Upper lobe of left lung (tissue), 6 donors: ENCODE data around the gene GET4. TPM values are rescaled to one million over a fixed set of nuclear protein-coding genes. Genes with fewer than 3 reads are reported as not detected.

Experiments used
- ATAC-seq, 2 donors: fragments of 200-7000 bp; cut with Tn5 transposase; one replicate each; pipeline ENCODE4 v1.9.1; 2022; ENCODE audit warnings: mild to moderate bottlenecking in 2 of 2, moderate library complexity in 2 of 2; ENCODE audit not compliant: low FRiP score in 2 of 2
- DNase-seq, 2 donors: peaks; one replicate each; pipeline ENCODE4 v3.0.0-alpha.2; 2019 to 2020
- H3K27ac ChIP-seq, 4 donors: fragments of 200-600 bp; sonication (generic); one replicate each; pipeline ENCODE4 v1.5.1; 2016 to 2019
- H3K27me3 ChIP-seq, 4 donors: fragments of 200-600 bp; sonication (generic); one replicate each; pipeline ENCODE4 v1.5.1; 2017 to 2019
- H3K36me3 ChIP-seq, 4 donors: fragments of 200-600 bp; sonication (generic); one replicate each; pipeline ENCODE4 v1.5.1; 2016 to 2019
- H3K4me1 ChIP-seq, 4 donors: fragments of 200-600 bp; sonication (generic); one replicate each; pipeline ENCODE4 v1.5.1; 2018 to 2019
- H3K4me3 ChIP-seq, 4 donors: fragments of 200-600 bp; sonication (generic); one replicate each; pipeline ENCODE4 v1.5.1; 2017 to 2019; ENCODE audit warnings: mild to moderate bottlenecking in 2 of 4, moderate library complexity in 1 of 4
- H3K9me3 ChIP-seq, 4 donors: fragments of 200-600 bp; sonication (generic); one replicate each; pipeline ENCODE4 v1.5.1; 2018 to 2019
- EP300 ChIP-seq, 4 donors: sonication (generic); formaldehyde crosslinking; IDR thresholded peaks; one replicate each; pipeline ENCODE4 v1.5.1; 2017; ENCODE audit warnings: antibody characterized with exemption in 4 of 4, control low read depth in 2 of 4
- POLR2A ChIP-seq, 4 donors: fragments of 450-650 bp; IDR thresholded peaks; one replicate each; pipeline ENCODE4 v1.5.1; 2016 to 2017; ENCODE audit warnings: antibody characterized with exemption in 4 of 4, mild to moderate bottlenecking in 2 of 4
- POLR2AphosphoS5 ChIP-seq, 2 donors: sonication (generic); formaldehyde crosslinking; IDR thresholded peaks; one replicate each; pipeline ENCODE4 v1.5.1; 2017; ENCODE audit warnings: antibody characterized with exemption in 2 of 2
- WGBS, 2 donors: methylation state at CpG; one replicate each; pipeline ENCODE4 v1.1.5; 2017 to 2018; 5-methylcytosine and 5-hydroxymethylcytosine counted together
- total RNA-seq, 6 donors: library from RNA; depleted of rRNA in 4 of 6; stranded (reverse); fragments of >200 nt in 4 of 6; gene quantifications; one replicate each; pipeline versions ENCODE4 v1.1.0 to v1.2.1, GENCODE V29; 2016 to 2021
- TF ChIP-seq, protein P1 (sequence below), 6 experiments: fragments of 450-650 bp in 4 of 6; fragments of 200-600 bp in 2 of 6; sonication (generic) in 2 of 6; IDR thresholded peaks; one replicate each; pipeline ENCODE4 v1.5.1; 2016 to 2019; ENCODE audit warnings: antibody characterized with exemption in 6 of 6
- donor health status: DM: no; HTN: no; CAD: no; lungs with moderate emphysema.
- donor health status: DM: no; HTN: yes; CAD: no; lungs with severe emphysema.

Gene GET4
- total RNA-seq, 6 donors from 2014 or later = 26.0 to 82.6 (median 40.8) TPM

GRCh38 chr7:913736-914520 lies 37.6 kb downstream of the GET4 start:
- H3K27me3 ChIP-seq = no peaks in the 10 kb centered on the region
- peaks cover 0 to 18% (median 5%) of the 10 kb centered on the region in 4 donors for H3K4me1 ChIP-seq
- peaks cover 0 to 3% (median 0%) of the 10 kb centered on the region in 4 donors for H3K36me3 ChIP-seq
- no peaks in the 10 kb centered on the region for H3K9me3 ChIP-seq
- H3K4me3 ChIP-seq = no peak overlapping the region
- H3K27ac ChIP-seq = no peak overlapping the region
- DNase-seq (peak; percentile 42 to 76), ATAC-seq (peak in 1 of 2 donors; percentile 39)
- WGBS, 2 donors = 66 to 79% methylated on average over 11 to 24 of the region's 31 CpGs
- TF ChIP-seq, protein P1, sequence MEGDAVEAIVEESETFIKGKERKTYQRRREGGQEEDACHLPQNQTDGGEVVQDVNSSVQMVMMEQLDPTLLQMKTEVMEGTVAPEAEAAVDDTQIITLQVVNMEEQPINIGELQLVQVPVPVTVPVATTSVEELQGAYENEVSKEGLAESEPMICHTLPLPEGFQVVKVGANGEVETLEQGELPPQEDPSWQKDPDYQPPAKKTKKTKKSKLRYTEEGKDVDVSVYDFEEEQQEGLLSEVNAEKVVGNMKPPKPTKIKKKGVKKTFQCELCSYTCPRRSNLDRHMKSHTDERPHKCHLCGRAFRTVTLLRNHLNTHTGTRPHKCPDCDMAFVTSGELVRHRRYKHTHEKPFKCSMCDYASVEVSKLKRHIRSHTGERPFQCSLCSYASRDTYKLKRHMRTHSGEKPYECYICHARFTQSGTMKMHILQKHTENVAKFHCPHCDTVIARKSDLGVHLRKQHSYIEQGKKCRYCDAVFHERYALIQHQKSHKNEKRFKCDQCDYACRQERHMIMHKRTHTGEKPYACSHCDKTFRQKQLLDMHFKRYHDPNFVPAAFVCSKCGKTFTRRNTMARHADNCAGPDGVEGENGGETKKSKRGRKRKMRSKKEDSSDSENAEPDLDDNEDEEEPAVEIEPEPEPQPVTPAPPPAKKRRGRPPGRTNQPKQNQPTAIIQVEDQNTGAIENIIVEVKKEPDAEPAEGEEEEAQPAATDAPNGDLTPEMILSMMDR (IDR thresholded peaks at IDR 0.05) = peak in 1 of 6 experiments; percentile 4
- TF ChIP-seq POLR2A (IDR thresholded peaks at IDR 0.05) (no peak), POLR2AphosphoS5 (IDR thresholded peaks at IDR 0.05) (no peak)

DNA sequence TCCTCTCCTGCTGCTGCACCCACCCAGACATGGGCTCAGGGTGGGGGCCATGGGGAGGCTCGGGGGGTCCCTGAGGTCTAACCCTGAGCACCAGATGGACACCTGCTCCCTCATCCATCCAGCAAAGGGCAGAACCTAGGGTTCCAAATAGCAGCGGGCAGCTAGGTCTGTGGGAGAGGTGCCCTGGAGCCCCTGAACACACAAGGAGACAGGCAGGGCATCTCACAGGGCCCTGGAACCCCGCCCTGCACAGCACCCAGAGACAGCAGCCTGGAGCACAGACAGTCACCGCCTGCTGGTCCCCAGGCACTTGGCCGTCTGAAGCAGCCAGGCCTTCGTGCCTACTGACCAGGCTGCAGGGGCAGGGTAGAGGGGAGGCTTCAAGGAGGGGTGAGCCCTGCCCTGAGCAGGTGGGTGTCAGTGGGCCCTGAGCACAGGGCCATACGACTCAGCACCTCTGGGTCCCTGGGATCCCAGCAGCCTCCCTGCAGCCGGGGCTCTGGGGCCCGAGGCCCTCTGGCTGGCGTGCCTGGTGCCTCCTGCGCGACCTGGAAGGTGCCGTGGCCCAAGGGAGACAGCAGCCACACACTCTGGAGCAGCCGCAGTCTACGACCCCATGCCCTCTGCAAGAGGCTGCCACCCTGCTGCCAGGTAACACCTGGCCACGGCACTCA lies 38.3 kb downstream of the GET4 start:
- Histone ChIP-seq H3K4me3 (no peak overlapping the region), H3K36me3 (peaks cover 0 to 3% (median 0%) of the 10 kb centered on the region in 4 donors), H3K27me3 (no peaks in the 10 kb centered on the region), H3K9me3 (no peaks in the 10 kb centered on the region), H3K27ac (no peak overlapping the region), H3K4me1 (peaks cover 0 to 12% (median under 1%) of the 10 kb centered on the region in 4 donors)
- DNase-seq (peak in 1 of 2 donors; percentile 57), ATAC-seq (no peak)
- TF ChIP-seq POLR2AphosphoS5 (IDR thresholded peaks at IDR 0.05) (no peak), POLR2A (IDR thresholded peaks at IDR 0.05) (no peak), EP300 (IDR thresholded peaks at IDR 0.05) (no peak)
- TF ChIP-seq, protein P1 (IDR thresholded peaks at IDR 0.05) = no peak
- 85 to 87% methylated on average over 2 to 7 of the region's 16 CpGs for WGBS, 2 donors

DNA sequence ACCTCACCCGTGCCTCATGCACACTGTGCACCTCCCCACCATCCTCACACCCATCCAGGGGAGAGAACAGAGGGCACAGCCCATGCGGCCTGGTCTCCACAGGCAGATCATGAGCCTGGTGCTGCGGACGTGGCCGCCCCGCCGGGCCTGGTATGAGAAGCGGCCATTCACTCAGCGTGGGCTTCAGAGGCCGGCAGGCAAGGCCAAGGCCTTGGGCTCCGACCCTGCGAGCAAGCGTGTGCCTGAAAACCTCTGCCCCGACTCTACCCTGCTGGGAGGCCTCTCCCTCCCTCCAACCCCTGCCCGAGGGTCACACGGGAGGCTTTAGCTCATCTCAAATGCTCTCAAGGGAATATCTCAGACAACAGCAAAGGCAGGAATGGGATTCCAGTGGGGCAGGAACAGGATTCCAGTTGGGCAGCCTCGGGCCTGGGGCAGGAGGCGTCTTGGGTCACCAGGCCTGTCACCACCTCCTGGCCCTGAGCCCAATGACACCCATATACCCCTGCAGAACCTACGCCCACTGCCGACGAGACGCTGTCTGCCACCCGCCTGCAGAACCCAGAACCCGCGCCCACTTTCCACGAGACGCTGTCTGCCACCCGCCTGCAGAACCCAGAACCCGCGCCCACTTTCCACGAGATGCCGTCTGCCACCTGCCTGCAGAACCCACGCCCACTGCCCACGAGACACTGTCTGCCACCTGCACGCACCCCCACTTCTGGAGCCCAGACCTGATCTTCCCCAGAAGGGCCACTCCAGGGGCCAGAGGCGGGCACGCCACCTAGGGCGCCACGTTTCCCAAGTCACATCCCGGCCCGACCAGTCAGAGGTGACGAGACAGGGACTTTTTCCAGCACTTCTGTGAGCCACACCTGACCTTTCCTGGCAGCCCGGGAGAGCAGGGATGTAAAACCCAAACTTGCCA lies 39.2 kb downstream of the GET4 start:
- peaks cover 0 to 3% (median 0%) of the 10 kb centered on the region in 4 donors for H3K36me3 ChIP-seq
- DNase-seq (peak in 1 of 2 donors; percentile 84), ATAC-seq (no peak)
- no peaks in the 10 kb centered on the region for H3K9me3 ChIP-seq
- H3K27me3 ChIP-seq = no peaks in the 10 kb centered on the region
- H3K4me3 ChIP-seq = no peak overlapping the region
- H3K4me1 ChIP-seq = peaks cover 0 to 3% (median 0%) of the 10 kb centered on the region in 4 donors
- no peak overlapping the region for H3K27ac ChIP-seq
- TF ChIP-seq POLR2A (IDR thresholded peaks at IDR 0.05) (no peak), EP300 (IDR thresholded peaks at IDR 0.05) (no peak), POLR2AphosphoS5 (IDR thresholded peaks at IDR 0.05) (no peak)
- TF ChIP-seq, protein P1 (IDR thresholded peaks at IDR 0.05) = no peak
- WGBS, 2 donors = 88 to 90% methylated on average over 31 to 42 of the region's 43 CpGs

DNA sequence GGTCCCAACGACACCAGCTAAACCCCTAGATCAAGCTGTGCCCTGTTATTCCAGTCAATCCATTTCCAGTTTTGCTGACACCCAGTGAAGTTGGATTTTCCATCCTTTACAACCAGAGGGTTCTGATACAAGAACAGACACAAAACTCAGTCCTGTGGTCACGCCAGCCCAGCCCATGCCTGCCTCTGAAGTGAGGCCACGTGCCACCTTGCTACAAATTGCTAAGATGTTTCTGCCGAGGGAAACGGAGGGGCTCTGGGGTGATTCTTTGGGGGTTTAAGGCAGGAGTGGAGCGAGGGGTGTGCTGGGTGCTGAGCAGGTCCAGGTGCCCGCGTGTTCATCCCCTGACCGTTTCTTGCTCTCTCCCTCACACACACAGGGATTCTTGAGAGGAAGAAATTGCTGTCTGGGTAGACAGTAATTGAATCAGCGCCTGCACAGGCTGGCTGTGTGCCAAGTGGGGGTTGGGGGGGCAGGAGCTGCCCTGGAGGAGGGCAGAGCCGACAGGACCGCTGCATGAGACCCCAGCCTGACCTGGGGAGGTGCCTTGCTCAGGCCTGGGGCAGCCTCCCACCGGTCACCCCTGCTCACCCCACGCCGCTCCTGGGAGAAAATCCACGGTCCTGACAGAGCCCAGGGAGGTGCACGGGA lies 40.1 kb downstream of the GET4 start:
- H3K9me3 ChIP-seq = no peaks in the 10 kb centered on the region
- H3K4me3 ChIP-seq = no peak overlapping the region
- WGBS, 2 donors = 61 to 76% methylated on average over 12 of the region's 17 CpGs
- TF ChIP-seq, protein P1 (IDR thresholded peaks at IDR 0.05) = no peak
- TF ChIP-seq POLR2AphosphoS5 (IDR thresholded peaks at IDR 0.05) (no peak), POLR2A (IDR thresholded peaks at IDR 0.05) (no peak), EP300 (IDR thresholded peaks at IDR 0.05) (no peak)
- peaks cover 0 to 3% (median 0%) of the 10 kb centered on the region in 4 donors for H3K4me1 ChIP-seq
- peaks cover 0 to 3% (median 0%) of the 10 kb centered on the region in 4 donors for H3K36me3 ChIP-seq
- DNase-seq = peak in 1 of 2 donors; percentile 61
- ATAC-seq = no peak
- no peaks in the 10 kb centered on the region for H3K27me3 ChIP-seq
- H3K27ac ChIP-seq = no peak overlapping the region
